Posterior vena cava (tissue), 2 donors: ENCODE measurements around the gene FAM199X. TPM values are rescaled to one million over a fixed set of nuclear protein-coding genes. Genes with fewer than 3 reads are reported as not detected.
"Not testable (repeated sequence)": the region's sequence is repeated elsewhere in the genome, so short reads cannot be mapped to it uniquely, and the experiment has no call there.

Experiments used
- DNase-seq: peaks from one replicate; pipeline ENCODE4 v3.0.0-alpha.2; 2020; ENCODE audit warnings: low spot score
- intact Hi-C, 2 donors: fragments of 100-400 bp; cut with DNase I; formaldehyde crosslinking; loops; one replicate each; pipeline versions ENCODE4 v1.14.1 to v1.14.2; 2022 to 2023
- total RNA-seq, 2 donors: library from RNA; stranded (reverse); fragmentation: NEBNext Ultra II Directional; extraction: Animal tissue kit (Norgen Biotek cat#: 25700); gene quantifications; one replicate each; pipeline ENCODE4 v1.2.1, GENCODE V29; 2021
- donor health status: DM: yes; HTN: yes; CAD: no.
- donor health status: DM: yes; HTN: yes; CAD: no.

FAM199X gene
- total RNA-seq, 2 donors from 2014 or later, result 13.9 to 18.5 TPM

DNA sequence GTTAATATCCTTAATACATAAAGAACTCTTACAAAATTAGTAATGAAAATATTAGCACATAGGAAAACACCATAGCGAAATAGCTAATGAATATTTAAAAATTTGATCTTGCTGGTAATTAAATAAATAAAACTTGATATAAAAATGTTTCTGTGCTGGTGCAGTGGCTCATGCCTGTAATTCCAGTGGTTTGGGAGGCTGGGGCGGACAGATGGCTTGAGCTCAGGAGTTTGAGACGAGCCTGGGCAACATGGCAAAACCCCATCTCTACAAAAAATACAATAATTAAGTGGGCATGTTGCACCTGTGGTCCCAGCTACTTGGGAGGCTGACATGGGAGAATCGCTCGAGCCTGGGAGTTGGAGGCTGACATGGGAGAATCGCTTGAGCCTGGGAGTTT lies 7.6 kb downstream of the FAM199X start:
- no peak for DNase-seq
- intact Hi-C loops, result no loop called here

DNA sequence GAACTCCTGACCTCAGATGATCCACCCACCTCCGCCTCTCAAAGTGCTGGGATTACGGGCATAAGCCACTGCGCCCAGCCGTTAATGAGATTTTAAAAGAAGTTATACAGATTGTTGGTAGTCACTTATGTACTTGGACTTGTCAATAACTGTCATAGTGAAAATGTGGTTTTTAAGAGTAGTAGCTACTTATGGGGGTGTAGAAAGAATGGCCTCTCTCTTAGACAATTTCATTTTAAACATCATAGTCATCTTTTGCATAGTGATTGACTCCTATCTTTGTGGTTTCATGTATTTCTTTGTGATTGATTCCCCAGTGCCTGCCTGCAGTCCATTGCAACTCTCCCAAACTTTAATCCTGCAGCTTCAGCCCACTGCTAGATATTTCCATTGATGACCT lies 17.4 kb downstream of the FAM199X start:
- intact Hi-C loops, result no loop called here
- DNase-seq, result no peak

DNA sequence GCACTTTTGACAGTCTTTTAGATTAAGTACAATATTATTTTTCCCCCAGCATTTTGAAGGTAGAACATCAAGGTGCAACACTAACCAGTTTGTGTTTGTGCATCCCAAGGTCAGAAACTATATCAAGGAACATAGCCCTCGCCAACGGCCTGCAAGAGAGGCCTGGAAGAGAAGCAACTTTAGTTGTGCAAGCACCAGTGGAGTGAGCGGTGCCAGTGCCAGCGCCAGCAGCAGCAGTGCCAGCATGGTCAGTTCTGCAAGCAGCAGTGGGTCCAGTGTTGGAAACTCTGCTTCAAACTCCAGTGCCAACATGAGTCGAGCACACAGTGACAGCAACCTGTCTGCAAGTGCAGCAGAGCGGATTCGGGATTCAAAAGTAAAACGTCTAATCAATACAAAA lies 21.7 kb downstream of the FAM199X start:
- DNase-seq, result no peak
- intact Hi-C loops, result no loop called here

DNA sequence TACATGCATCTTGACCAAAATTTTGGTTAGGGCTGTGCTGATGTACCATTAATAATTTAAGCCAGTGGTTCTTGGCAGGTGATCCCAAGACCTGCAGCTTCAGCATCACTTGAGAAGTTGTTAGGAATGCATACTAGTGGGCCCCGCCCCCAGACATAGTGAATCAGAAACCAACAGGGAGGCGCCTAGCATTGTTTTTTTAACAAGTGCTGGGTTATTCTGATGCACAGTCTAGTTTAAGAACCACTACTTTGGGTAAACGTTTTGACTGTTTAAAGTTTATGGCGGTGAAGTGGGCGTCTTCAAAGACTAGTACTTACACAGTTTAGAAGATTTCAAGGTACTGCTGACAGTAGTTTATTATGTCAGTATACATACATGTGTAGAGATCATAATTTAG lies 23.6 kb downstream of the FAM199X start:
- intact Hi-C loops, result no loop called here
- no peak for DNase-seq

DNA sequence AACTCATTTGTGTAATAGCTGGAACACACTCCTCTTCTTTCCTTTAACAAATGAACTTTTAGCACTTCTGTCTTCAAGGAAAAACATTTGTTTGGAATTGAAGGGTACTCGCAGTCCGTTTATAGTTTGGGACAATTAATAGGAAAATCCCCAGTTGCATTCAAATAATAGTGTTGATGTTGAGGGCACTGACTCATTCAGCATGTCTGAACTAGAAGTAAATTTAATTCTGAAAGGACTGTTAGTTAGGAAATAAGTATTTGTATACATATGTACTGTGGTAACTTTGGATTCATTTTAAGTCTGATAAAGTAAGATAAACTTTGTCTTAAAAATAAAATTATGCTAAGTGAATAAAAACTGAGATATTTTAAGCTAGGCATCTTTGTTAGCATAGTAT lies 27.2 kb downstream of the FAM199X start:
- no peak for DNase-seq
- intact Hi-C loops, result no loop called here

DNA sequence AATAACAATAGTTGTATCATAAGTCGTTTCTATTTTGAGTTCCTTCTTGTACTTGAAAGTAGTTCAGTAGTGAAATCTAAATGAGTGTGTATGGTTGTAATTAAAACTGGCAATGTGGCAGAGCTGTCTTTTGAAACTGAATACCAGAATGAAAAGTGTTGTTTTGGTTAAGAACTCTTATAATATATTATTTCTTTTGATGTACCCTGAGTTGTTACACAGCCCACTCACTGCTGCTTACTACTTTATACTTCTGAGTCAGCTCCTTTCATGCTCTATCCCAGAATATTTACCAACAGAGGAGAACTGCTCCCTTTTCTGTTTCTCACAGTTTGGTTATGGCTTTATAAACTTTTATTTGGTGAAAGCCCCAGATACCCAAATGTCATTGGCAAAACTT lies 28.8 kb downstream of the FAM199X start:
- no peak for DNase-seq
- intact Hi-C loops, result no loop called here

DNA sequence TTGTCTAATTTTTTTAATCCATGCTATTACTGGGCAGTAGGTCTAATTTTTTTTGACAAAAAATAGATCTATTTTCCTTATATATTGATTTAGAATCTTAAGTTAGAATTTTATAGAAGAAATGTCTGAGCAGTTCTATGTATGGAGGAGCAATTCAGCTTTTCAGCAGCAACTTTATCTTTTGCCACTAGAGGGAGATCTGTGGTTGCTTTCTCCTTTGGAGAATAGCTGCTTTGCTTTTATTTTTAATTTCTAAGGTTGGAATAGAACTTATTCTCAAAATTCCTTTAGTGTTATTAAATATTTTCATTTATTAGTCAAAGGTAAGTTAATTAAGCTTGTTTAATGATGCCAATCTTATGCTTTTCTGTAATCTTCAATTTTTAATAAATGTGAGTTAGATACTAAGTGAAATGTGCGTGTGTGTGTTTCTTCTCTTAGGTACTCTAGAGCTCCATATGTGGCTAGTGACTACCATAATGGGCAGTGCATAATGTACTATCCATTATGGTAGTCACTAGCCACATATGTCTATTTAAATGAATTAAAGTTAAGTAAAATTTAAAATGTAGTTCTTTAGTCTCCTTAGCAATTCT lies 29.3 kb downstream of the FAM199X start:
- intact Hi-C loops, result no loop called here
- DNase-seq, result no peak

DNA sequence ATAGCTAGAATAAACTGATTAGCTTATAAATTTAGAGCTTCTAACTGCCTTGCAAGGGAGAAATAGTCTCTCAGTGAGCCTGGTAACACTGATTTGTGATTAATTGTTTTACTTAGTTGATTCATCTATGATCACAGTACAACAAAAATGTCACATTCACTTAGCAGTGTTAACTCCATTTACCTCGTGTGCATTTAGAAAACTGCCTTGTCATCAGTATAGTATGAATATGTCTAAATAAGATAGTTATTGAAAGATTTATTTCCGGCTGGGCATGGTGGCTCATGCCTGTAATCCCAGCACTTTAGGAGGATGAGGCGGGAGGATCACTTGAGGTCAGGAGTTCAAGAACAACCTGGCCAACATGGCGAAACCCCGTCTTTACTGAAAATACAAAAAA lies 39.3 kb downstream of the FAM199X start:
- intact Hi-C loops, result no loop called here
- no peak for DNase-seq

DNA sequence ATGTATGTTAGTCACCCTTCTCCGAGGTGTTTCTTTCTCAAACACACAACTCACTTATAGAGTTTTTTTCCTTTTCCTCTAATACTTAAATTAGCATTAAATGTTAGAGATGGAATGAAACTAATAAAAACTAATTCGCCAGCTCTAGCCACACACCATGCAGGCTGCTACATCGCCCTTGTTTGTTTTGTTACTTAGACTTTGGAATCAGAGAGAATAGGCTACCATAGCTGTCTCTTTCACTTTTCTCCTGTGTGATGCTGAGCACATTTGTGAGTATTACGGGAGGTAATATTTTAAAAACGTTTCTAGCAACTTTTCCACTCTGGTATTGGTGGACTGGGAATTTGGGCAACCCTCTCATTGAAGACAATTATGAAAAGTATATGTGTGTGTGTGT lies 44.9 kb downstream of the FAM199X start:
- DNase-seq, result no peak
- intact Hi-C loops, result no loop called here

DNA sequence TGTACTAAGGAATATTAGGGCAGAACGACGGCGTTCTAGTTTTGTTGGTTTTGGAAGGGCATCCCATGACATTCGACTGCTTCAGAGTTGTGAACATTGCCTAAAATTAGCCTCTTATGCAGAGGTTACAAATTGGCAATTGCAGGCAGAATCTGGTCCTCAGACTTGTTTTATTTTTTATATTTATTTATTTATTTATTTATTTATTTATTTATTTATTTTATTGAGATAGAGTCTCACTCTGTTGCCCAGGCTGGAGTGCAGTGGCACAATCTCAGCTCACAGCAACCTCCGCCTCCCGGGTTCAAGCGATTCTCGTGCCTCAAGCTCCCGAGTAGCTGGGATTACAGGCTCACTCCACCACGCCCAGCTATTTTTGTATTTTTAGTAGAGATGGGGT lies 63.8 kb downstream of the FAM199X start:
- intact Hi-C loops, DNase-seq: not testable (repeated sequence)

Other genes with a start within 250 kb of the FAM199X start
- gene TMSB15B, start 203.8 kb upstream of the FAM199X start, total RNA-seq, result 1 to 10 TPM; 4.9 to 6.5 TPM
- not detected for gene H2BW1, start 152.7 kb upstream of the FAM199X start, total RNA-seq
- gene H2BW2, start 126.5 kb upstream of the FAM199X start, total RNA-seq, result not detected
- gene TMSB15C, start 90.2 kb upstream of the FAM199X start, total RNA-seq, result 1 to 10 TPM; 4.0 to 4.3 TPM
- 1 to 10 TPM; 2.0 to 2.5 TPM for gene ZCCHC18, start 53.9 kb upstream of the FAM199X start, total RNA-seq
- 1 to 10 TPM; 8.2 to 9.1 TPM for gene SLC25A53, start 9.4 kb upstream of the FAM199X start, total RNA-seq
- not detected for gene ESX1, start 88.5 kb downstream of the FAM199X start, total RNA-seq